ENCODE measurements around the gene SUMF2.
"Not testable (repeated sequence)": the region's sequence is repeated elsewhere in the genome, so short reads cannot be mapped to it uniquely, and the experiment has no call there.

Gene SUMF2

GRCh38 chr7:56063882-56064625 is at the start of gene SUMF2:
SUMF2 (plus strand) TSS chr7:56064286; CDS start chr7:56064312, 26 bp downstream.
- peak; percentile 71 for DNase-seq

GRCh38 chr7:56017015-56017414 is 47.1 kb upstream of the SUMF2 start:
- DNase-seq: not testable (repeated sequence)

GRCh38 chr7:56019501-56019900 is 44.6 kb upstream of the SUMF2 start:
- DNase-seq: no peak

GRCh38 chr7:56023500-56023899 is 40.6 kb upstream of the SUMF2 start:
- no peak for DNase-seq

DNA sequence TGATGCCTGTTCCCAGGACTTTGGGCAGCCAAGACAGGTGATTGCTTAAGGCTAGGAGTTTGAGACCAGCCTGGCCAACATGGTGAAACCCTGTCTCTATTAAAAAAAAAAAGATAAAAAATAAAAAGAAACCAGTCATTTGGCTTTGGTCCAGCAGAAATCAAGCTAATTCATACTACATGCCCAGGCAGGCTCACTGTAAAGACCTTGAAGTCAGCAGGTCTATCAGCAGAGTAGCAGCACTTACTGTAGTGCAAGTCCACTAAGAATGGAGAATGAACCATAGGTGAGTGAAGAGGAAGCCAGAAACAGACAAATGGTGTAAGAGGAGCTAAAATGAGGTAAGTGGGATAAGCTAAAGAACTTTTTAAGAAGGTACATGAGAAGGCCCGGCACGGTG is 37.5 kb upstream of the SUMF2 start:
- no peak for DNase-seq

- no peak for DNase-seq
Measured at GRCh38 chr7:56028942-56029630, 35.0 kb upstream of the SUMF2 start.

DNA sequence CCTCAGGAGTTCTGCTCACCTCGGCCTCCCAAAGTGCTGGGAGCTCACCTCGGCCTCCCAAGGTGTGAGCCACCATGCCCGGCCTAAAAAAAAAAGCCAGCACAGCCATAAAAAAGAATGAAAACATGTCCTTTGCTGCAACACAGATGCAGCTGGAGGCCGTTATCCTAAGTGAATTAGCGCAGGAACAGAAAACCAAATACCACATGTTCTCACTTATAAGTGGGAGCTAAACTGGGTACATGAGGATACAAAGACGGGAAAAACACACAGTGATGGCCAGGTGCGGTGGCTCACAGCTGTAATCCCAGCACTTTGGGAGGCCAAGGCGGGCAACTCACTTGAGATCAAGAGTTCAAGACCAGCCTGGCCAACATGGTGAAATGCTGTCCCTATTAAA is 33.7 kb upstream of the SUMF2 start:
- DNase-seq: no peak

DNA sequence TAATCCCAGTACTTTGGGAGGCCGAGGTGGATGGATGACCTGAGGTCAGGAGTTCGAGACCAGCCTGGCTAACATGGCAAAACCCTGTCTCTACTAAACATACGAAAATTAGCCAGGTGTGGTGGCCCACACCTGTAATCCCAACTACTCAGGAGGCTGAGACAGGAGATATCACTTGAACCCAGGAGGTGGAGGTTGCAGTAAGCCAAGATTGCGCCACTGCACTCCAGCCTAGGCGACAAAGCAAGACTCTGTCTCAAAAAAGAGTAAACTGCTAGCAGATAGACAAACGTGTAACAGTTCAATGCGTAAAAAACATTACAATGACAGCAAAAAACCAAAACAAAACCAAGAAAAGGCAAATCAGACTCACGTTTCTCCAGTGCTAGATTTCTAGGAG is 32.5 kb upstream of the SUMF2 start:
- DNase-seq: not testable (repeated sequence)

DNA sequence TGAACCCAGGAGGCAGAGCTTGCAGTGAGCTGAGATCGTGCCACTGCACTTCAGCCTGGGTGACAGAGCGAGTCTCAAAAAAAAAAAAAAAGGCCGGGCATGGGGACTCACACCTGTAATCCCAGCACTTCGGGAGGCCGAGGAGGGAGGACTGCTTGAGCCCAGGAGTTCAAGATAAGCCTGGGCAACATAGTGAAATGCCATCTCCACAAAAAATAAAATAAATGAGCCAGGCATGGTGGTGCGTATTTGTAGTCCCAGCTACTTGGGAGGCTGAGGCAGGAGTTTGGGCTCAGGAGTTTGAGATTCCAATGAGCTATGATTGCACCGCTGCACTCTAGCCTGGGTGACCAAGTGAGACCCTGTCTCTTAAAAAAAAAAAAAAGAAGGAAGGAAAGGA is 31.5 kb upstream of the SUMF2 start:
- DNase-seq: not testable (repeated sequence)

- DNase-seq: peak; percentile 58
Measured at GRCh38 chr7:56033671-56034432, 30.2 kb upstream of the SUMF2 start.

- DNase-seq: no peak
Measured at GRCh38 chr7:56040730-56041129, 23.4 kb upstream of the SUMF2 start.

DNA sequence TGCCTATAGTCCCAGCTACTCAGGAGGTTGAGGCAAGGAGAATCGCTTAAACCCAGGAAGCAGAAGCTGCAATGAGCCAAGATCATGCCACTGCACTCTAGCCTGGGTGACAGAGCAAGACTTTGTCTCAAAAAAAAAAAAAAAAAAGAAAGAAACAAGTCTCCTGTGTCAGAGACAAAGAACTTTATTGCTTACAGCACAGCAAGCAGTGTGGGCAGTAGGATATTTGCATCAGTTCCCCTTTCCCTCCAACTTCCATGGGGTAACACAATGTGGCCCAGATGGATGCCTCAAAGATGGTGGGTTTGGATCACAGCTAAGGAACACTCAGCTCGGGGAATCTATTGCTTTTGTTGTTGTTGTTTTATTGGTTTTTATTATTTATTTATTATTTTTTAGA is 18.3 kb upstream of the SUMF2 start:
- not testable (repeated sequence) for DNase-seq

- DNase-seq: no peak
Measured at GRCh38 chr7:56046721-56047445, 17.2 kb upstream of the SUMF2 start.

GRCh38 chr7:56047446-56048116 is 16.5 kb upstream of the SUMF2 start:
- DNase-seq: not testable (repeated sequence)

DNA sequence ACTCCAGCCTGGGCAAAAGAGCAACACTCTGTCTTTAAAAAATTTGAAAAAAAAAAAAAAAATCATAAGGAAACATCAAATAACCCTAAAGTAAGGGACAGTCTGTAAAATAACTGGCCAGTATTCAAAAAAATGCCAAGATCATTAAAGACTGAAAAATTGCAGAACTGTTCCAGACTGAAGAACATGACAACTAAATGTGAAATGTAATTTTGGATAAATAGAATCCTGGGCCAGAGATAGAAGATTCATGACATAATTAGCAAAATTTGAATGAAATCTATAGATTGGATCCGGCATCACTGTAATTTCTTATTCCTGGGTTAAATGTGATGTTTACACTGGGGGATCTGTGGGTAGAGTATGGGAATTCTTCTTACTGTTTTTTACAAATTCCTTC is 15.8 kb upstream of the SUMF2 start:
- DNase-seq: no peak

- not testable (repeated sequence) for DNase-seq
Measured at GRCh38 chr7:56048763-56049162, 15.3 kb upstream of the SUMF2 start.

- DNase-seq: no peak
Measured at GRCh38 chr7:56051053-56051338, 13.1 kb upstream of the SUMF2 start.

DNA sequence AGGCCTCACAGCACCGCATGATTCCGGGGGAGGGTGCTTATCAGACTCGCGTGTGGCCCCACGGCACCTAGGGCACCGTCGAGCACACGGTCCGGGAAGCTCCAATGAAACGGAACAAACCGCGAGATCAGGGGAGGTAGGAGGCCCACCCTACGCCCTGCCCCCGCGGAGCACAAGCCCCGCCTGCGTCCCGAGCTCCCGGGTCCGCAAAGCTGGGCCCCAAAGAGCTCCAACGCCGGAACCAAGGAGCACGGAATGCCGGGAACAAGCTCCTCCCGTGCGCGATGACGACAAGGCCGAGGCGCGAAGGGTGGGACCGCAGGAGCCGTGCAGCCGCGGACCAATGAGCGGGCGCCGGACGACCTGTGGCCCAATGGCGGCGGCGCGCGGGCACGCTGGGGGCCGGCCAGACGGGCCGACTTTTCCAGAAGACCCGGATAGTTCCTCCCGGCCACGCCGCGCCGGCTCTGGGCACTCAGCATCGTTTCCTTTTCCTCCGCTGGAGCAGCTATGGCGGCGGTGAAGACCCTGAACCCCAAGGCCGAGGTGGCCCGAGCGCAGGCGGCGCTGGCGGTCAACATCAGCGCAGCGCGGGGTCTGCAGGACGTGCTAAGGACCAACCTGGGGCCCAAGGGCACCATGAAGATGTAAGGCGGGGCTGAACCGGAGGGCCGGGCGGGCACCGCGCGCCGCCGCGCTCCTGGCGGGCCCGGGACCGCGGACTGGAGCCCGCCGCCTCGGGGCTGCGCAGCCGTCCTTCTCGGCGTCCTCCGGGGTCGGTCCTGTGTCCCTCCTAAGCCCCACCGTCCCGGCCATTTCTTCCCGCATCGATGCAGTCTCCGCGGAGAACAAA is 12.5 kb upstream of the SUMF2 start, which contains the start of the genes CCT6A and PSPH:
TSS of gene CCT6A (plus strand) at position 427 of the 853 bp plus-strand sequence. CDS start at position 511, 84 bp downstream.
TSS of gene PSPH (minus strand) at position 106 of the 853 bp plus-strand sequence. CDS start 30,232 bp downstream, outside the sequence.
- DNase-seq: peak; percentile 98

GRCh38 chr7:56053379-56053778 is 10.7 kb upstream of the SUMF2 start:
- no peak for DNase-seq

DNA sequence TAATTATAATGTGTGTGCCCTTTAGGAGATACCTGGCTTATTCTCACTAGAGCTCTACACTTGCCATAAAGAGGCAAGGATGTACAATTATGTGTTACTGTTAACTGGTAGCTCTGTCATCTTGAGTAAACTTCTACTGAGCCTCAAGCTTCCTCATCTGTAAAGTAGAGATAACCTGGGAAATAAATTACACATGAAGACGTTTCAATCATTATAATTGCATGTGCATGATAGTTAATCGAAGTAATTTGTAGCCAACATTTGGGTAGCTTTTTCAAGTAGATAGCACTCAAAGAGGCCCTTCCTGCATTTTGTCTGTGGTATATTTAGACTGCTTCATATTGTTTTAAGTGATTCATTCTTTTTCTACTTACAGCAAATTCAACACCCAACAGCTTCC is 10.1 kb upstream of the SUMF2 start:
- no peak for DNase-seq

DNA sequence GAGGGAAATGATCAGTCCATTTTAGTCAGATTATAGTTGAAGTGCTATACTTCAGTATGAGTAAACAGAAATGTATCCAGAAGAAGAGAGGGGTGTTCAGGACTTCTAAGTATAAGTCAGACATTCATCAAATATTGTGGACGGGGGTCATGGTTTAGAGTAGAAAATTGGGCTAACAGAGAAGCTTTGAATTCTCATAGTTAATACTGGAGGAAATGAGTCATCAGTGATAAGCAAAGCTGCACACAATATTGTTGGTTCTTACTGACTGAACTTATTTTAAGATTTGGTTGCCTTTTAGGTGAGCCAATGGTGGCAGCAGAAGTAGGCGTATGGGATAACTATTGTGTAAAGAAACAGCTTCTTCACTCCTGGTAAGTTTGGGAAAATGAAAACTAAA is 1.7 kb upstream of the SUMF2 start:
- DNase-seq: no peak
